ENCODE results near the gene RAD21L1.

- no peak for TF ChIP-seq CTCF (IDR thresholded peaks at IDR 0.05)
- no peak for TF ChIP-seq EZH2phosphoT487 (IDR thresholded peaks at IDR 0.05)
- TF ChIP-seq EZH2 (IDR thresholded peaks at IDR 0.05) = no peak
These were observed 26.6 kb downstream of the RAD21L1 start for GRCh38 chr20:1252416-1252815.
